ENCODE data around the gene TERB1.
"Not testable (repeated sequence)": the region's sequence is repeated elsewhere in the genome, so short reads cannot be mapped to it uniquely, and the experiment has no call there.

TERB1 gene

DNA sequence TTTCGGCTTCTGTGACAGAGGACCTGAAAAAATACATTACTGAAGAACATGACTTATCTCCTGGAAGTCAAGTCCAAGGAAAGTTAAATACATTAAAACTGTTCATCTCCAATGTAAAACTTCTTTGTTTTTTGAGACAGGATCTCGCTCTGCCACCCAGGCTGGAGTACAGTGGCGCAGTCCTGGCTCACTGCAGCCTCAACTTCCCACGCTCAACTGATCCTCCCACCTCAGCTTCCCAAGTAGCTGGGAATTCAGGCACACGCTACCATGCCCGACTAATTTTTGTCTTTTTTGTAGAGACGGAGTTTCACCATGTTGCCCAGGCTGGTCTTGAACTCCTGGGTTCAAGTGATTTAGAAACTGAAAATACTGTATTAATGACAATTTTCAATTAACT is 9.7 kb upstream of the TERB1 start:
- no peak for DNase-seq

DNA sequence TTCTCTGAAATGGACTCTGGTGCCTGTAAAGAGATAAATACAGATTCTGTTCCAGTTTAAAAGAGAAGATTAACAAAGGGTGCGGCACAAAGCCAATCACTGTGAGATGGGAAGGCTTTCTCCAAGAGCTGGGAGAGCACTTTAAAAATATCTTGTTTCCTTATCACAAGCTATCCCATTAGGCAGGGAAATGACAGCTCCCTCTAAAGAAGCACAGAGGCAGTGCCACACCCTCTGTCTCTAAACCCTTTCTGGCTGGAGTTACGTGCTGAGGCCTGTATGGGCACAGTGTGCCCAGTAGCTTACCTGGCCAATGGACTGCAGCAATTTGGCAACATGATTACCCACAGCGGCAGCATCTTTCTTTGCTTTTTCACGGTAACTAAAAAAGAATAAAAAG is 9.0 kb upstream of the TERB1 start:
- no peak for DNase-seq

DNA sequence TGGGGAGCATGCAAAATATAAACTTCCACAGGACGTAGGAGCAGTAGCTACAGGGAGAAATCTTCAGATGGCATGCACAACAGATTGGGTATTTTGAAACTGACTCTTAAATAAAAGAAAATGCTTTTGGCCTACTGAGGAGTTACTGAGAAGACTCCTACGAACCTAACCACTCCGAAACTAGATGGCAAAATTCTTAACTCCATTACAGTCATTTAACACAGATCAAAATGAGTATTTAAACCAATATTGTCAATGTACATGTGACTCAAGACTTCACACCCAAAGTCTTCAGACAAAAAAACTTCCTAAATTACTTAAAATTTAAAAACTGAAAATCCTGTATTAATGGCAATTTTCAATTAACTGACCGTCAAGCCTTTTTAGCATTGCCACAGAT is 8.4 kb upstream of the TERB1 start:
- no peak for DNase-seq

DNA sequence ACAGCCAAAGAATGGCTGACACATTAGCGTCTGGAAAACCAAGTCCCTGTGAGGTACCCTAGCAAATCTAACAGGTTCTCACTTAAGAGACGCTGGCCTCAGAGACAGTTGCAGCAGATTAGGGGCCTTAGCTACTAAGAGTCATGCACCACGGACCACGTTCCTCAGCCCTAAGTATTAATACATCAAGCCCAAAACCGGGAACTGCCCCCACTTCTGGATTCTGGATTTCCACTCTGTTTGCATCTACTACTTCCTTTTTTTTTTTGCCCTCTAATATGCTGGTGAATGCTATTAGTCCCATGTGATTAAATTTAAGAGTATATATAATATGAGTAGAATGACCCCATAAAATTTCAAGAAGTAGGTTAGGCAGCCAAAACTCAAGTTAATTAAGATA is 775 bp upstream of the TERB1 start:
- DNase-seq = no peak

DNA sequence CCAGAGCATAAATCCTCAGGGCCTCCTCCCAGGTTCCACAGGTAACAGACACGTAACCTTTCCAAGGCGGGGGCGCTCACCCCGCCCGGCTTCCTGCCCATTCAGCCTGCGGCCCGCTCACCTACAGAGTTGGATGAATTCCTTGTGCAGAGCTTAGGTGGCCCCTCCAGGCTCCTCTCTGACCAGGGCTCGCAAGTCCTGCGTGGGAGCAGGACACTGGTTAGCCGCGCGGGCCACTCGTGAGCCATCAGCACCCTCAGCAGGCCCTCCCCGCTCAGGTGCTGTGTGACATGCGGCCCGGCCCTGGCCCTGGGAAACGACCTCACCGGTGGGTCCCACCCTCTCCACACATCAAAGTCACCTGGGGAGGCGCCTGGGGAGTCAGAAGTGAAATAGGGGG is 528 bp downstream of the TERB1 start:
- DNase-seq = no peak

DNA sequence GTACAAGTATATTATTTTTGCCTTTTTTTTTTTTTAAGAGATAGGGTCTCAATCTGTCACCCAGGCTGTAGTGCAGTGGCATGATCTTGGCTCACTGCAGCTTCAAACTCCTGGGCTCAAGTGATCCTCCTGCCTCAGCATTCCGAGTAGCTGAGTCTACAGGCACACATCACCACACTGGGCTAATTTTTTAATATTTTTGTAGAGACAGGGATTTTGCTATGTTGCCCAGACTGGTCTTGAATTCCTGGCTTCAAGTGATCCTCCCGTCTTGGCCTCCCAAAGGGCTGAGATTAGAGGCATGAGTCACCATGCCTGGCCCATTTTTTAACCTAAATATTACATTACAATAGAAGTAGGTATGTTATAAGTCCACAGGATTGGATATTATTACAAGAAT is 3.2 kb downstream of the TERB1 start:
- no peak for DNase-seq

DNA sequence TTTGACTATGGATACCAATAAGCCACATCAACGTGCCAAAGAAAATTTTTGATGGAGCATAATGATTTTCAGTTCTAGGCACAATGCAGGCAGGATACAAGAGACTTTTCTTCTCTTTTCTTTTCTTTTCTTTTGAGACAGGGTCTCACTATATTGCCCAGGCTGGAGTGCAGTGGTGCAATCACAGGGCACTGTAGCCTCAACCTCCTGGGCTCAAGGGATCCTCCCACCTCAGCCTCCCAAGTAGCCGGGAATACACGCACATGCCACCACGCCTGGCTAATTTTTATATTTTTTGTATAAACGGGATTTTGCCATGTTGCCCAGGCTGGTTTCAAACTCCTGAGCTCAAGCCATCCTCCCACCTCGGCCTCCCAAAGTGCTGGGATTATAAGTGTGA is 7.4 kb downstream of the TERB1 start:
- not testable (repeated sequence) for DNase-seq

DNA sequence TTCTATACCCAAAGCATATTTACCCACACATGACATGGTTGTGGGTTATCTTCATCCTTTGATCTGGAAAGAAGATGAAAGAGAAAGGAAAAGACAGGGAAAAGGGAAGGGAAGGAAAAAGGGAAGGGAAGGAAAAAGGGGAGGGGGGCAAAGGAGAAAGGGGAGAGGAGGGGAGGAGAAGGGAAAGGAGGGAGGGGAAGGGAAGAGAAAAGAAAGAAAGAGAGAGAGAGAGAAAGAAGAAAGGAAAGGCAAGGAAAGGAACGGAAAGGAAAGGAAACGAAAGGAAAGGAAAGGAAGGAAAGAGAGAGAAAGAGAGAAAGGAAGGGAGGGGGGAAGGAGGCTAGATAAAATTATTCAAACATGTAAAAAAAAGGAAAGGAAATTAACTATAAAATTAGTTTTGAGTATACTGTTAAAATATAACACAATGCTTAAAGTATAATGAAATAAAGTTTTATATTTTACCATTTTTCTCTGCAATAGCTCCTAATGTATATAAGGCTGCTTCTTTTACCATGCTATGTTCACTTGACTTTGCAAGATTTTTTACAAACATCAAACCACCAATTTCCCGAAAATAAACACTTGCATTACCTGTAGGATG is 11.2 kb downstream of the TERB1 start:
- DNase-seq = no peak

DNA sequence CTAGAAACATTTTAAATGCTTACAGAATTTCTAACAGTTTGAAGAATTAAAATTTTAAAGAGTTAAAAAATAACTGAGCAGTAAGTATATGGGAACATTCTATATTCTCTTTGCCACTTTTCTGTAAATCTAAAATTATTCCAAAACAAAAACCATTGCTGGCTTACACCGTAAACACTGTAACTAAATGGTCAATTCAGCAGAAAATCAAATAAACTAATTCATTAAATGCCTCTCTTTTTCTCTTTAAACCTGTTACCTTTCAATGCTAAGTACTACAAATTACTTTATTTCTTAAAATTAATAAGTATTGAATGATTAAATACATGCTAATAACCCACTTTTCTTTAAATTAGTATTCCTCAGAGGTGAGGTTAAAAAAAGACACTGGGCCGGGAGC is 14.0 kb downstream of the TERB1 start:
- DNase-seq = no peak

DNA sequence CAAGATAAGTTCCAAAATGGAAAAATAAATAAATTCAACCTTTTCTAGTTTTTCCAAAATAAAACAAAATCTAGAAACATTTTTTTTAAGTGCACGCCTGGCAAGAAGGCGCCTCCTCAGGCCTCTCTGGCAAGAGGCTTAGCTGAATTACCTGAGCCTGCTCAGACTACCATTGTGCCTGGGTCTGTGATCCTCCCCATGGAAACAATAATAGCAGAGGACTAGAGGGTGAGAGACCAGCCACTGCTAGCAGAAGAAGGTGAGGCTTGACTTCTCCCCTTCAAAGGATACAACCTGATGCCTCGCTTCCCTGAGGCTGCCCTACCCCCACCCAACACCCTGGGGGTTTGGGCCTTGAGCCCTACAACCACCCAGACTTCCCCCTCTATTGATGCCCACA is 14.8 kb downstream of the TERB1 start:
- DNase-seq = no peak

DNA sequence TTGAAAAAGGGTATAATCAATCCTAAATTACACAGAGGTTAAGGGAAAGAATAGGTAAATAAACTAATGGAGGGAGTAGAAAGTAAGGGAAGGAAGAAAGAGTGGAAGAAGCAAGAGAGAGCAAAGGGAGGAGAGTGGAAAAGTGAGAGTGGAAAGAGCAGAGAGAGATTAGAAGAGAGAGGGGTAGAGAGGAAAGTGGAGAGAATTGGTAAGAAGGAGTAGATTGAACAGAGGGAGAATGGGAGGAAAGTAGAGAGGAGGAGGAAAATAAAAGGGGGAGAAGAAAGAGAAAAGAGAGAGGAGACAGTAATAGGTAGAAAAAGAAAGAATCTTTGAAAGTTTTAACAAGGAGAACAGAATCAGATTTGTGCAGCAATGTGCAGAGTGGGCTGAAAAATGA is 24.9 kb downstream of the TERB1 start:
- no peak for DNase-seq

DNA sequence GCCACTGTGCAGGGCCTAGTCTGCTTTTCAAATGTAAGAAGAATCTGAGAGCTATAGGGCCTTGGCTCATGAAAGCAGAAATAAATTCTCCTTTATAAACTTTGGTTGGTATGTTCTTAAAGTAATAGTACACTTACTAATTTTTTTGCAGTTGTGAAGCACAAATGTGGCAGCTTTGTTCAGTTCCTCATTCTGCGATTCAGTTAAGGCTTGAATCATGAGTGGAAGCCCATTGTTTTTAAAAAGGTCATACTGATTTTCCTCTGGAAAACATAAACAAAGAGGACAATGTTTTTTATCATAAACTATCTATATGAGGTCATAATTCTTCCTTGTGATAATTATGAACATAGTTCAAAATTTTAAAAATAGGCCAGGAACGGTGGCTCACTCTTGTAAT is 26.4 kb downstream of the TERB1 start:
- no peak for DNase-seq

DNA sequence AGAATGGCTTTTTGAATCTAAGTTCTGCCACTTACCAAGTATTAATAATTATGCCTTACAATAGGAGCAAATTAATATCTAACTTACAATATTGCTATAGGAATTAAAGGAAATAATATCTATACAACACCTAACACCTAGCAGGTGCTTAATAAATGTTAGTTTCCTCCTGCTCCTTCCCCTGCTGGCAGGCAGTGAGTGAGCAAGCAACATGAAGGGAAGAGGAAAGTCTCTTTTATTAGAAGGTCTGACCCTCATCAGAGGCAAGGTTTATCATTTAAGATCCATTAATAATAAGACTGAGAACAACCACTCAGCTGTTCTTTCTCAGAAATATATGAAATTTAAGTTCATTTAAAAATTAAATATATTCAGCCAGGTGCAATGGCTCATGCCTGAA is 43.3 kb downstream of the TERB1 start:
- no peak for DNase-seq

DNA sequence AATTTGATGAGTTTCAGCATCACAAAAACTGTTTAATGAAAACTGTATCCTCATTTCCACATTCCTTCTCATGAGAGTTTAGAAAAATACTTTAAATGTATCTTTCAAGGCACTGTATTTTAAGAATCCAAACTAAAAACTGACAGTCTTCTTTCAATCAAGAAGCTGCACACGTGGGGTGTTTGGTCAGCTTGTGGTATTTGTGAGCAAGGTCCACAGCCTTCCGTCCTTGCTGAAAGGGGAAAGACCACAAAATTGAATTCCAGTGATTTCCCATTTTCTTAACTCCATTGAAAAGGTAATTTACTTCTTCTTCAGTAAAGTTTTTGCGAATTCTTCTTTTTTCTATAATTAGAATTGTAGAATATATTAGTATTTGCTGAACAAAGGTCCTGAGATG is 46.6 kb downstream of the TERB1 start:
- DNase-seq = no peak

DNA sequence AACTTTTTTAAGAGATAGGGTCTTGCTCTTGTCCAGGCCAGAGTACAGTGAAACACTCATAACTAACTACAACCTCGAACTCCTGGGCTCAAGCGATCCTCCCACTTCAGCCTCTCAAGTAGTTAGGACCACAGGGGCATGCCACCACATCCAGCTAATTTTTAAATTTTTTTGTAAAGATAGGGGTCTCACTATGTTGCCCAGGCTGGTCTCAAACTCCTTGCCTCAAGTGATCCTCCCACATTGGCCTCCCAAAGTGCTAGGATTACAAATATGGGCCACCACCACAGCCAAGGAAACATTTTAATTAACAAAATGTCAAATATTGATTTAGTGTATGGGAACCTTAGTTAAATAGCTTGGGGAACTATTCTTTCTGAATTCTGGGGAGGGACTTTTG is 47.2 kb downstream of the TERB1 start:
- DNase-seq = no peak

DNA sequence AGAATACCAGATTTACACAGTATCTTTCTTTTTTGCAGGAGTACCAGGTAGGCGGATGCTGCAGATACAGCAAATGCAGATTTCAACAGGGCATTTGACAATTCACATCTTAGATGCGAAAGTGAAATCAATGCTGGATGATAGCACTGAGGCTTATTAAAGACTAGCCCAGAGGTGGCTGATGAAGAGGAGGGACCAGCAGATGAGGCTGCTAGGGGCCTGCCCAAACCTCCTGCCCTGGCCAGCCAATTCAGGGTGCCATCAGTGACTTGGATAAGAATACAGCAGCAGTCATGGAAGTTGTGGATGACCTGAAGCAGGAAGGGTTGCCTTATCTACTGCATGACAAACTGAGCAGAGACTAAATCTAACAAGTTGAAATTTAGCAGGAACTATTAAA is 48.4 kb downstream of the TERB1 start:
- DNase-seq = no peak

DNA sequence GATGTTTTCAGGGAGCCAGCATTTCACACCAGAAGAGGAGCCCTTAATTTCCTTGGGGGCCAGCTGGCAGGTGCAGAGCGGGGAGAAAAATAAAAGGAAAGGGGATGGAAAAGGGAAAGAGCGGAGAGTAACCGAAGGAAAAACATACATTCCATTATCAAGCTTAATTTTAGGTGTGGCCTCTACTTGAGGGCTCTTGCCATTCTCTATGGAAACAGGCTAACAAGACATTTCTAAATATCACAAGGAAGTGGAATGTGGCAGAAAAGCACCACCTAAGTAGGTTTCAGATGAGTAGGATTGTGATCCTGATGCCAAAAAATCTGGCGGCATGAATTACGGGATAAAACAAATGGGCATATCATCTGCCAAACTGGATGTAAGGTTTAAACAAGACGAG is 49.0 kb downstream of the TERB1 start:
- peak in 1 of 3 experiments; percentile 7 for DNase-seq

DNA sequence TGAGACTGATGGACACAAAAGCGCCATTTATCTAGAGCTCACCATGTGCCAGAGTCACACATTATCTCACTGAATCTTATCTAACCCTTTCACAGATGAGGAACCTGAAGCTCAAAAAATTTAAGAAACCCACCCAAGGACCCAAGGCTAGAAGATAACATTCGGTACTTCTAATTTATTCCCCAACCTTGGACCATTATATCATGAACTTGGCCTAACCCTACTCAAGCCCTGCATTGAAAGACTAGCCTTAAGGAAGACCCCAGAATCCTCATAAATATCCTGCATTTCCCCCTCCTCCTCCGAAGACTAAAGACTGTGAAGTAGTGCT is 49.4 kb downstream of the TERB1 start:
- DNase-seq = no peak

DNA sequence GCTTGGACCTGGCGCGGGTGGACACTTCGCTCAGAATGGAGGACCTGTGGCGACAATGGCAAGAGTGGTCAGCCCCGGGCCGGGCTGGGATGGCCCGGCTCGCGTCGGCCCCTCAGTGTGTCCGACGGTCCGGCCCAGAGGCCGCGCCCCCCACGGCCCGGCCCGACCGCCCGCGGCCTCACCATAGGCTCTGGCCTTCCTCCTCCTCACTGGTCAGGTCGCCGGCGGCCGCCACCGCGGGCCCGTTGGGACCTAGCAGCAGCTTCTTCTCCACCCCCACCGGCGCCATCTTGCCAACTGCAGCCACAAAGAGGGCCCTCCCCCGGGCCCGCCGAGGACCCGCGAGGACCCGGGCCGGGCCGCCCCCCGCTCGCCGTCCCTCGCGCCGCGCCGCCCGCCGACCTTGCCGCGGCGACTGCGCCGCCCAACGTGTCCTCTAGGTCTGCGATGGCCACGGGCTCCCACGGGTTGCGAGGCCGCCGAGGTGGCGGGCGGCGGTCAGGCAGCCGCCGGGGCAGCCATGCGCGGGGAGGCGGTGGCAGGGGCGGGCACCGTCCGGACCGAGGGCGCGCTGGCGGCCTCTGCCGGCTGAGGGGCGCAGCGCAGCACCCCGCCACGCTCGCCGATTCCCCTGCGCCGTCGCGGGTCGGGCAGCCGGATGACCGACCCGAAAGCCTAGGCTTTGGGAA is 49.9 kb downstream of the TERB1 start, which contains the start of gene DYNC1LI2:
Gene DYNC1LI2, minus strand, starts transcription at position 307 of the 689 bp plus-strand sequence. Its CDS starts 18 bp downstream, at position 289.
- DNase-seq = peak; percentile 72 to 87 (median 78)

DNA sequence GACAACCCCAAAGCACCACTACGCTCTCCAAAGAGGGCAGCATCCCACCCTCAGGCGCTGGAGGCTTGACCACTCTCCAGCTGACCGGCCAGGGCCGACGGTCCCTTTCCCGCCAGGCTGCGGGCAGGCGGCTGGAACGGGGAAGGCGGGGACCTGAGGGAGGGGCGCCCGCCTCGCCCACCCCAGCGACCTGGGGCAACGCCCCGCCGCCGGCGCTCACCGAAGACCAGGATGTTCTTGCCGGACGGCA is 50.4 kb downstream of the TERB1 start:
- peak in 1 of 3 experiments; percentile 59 for DNase-seq

DNA sequence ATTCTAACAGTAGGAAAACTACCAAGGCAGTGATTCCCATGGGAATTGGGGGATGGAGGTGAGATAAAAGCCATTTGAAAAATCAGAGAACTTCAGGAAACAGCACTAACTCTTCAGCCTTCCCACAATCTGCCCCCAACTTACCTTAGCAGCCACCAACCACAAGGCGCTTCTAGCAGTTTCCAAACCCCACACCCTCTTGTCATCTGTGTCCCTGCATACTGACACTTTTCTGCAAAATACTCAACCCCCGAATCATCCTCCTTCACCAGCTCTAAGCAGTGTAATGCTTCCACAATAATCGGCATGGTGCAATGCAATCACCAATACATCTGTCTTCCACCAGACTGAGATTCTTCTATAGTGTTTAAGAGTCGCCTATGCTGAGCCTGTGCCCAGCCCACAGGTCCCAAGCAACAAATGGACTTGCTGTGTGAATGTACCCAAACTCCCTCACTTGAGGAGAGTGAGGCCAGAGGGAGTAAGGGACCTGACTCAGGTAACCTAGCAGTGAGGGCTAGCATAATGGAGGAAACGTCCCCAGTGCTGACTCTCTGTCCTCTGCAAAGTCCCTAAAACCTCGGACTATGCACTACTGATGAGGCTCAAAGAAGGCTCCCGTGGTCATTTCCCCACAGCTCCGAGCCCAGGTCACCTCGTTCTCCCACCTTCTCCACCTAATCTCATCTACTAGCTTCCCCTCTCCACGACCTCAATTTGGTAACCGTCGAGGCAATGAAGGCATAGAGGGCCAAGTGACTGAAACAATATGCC is 50.9 kb downstream of the TERB1 start:
- no peak for DNase-seq

DNA sequence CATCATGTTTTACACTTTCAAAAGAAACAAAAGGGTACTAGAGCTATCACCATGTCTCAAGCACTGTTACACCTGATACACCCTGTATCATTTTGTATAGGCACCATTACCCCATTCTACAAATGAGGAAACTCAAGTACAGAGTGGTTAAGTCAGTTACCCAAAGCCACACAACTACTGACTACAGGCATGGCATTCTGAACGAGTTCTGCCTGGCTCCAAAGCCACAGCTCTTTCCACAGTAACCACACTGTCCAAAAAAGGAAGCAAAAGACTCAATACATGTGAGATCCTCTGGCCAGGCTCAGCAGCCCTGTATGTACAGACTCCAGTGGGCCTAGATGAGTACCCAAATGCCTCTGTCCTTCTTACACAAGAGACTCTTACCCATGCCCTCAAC is 54.7 kb downstream of the TERB1 start:
- no peak for DNase-seq

DNA sequence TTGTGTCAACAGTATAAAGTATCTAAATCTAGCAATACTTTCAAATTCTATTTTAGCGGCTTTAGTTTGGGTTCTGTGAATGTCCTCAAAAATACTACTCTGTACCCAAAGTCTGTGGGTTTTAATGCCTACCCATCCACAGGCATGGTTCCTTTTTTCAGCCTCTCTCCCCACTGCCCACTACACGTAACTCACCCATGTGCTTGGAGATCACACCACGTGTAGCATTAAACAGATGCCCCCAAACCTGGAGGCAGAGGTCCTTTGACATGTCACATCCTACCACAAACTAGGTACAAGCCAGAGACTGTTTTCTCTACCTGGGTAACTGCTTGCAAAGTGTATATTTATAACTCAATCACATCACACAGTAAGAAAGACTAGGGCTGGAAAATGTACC is 55.3 kb downstream of the TERB1 start:
- no peak for DNase-seq

DNA sequence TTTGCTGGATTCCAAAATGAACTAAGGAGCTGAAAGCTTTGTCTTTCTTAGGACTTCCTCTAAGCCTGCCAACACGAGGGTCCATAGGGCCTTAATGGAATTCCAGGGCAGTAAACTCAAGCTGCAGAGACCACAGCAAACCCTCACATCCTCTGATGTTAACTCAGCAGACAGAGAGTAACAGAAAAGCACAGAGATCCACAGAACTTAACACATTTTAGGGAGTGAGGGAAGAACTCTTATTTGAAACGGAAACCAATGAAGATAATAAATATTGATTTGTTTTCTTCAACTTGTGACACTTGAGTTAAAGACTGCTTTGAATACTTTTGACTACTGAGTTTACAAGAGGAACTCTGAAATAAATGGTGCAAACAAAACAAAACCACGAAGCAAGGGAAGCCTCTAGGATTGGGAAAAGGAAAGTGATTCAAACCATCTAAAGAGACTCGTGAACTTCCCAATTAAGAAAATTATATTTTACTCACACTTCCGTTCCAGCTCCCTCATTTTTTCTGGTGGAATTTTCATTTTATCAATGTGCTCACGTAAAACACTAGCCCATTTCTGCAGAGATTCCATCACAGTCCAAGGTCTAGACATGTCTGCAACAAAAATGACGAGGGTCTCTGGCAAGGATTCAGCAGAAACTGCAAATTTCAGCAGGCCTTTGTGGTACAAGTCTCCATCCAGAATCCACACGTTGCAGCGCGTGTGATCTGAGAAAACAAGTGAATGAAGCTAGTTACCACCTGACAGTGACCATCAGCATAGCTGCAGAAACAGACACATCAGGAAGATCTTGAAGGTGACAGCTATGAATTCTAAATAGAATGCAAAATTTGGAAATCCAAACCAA is 59.2 kb downstream of the TERB1 start:
- DNase-seq = no peak
